ENCODE data around the gene LIN54.

Gene LIN54

DNA sequence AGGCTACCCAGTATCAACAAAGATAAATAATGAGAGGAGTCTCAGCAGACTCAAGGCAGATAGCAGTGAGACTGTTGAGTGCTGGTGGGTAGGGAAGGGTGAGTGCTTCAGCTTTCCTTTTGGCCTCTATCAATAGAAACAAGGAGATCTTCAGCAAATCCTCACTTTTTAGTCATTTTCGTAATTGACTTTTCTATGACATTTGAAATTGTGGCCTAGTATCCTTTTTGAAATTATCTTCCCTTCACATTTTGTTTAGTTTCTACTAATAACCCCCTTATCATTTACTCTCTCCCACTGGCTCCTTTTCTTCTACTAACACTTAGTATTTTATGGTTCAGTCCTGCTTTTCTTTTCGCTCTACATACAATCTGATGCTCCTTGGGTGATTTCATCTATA lies 44.9 kb downstream of the LIN54 start:
- Histone ChIP-seq H3K9me3 (ENCODE audit: insufficient read depth, low read depth, low read length) (no peaks in the 10 kb centered on the region), H2AFZ (ENCODE audit: low read length) (no peak overlapping the region), H3K9ac (ENCODE audit: low read depth, low read length, poor library complexity, severe bottlenecking) (no peak overlapping the region), H3K4me2 (ENCODE audit: low read depth, low read length, poor library complexity, severe bottlenecking) (no peak overlapping the region), H4K20me1 (ENCODE audit: insufficient read depth, low read length, poor library complexity, severe bottlenecking) (no peaks in the 10 kb centered on the region), H3K27me3 (ENCODE audit: insufficient read depth, low read length, poor library complexity, severe bottlenecking) (no peaks in the 10 kb centered on the region), H3K4me3 (ENCODE audit: low read length, poor library complexity, severe bottlenecking) (no peak overlapping the region), H3F3A (ENCODE audit: low read depth) (no peaks in the 10 kb centered on the region), H3K4me1 (ENCODE audit: insufficient read depth, low read length, poor library complexity, severe bottlenecking) (no peaks in the 10 kb centered on the region), H3K36me3 (ENCODE audit: insufficient read depth, low read length) (peaks cover 71% of the 10 kb centered on the region), H3K9me2 (replicated peaks; ENCODE audit: low read depth, low read length) (no peaks in the 10 kb centered on the region), H3K79me2 (ENCODE audit: insufficient read depth, low read length) (no peaks in the 10 kb centered on the region)
- TF ChIP-seq EZH2phosphoT487 (IDR thresholded peaks at IDR 0.05; ENCODE audit: borderline replicate concordance) (no peak), CTCF (conservative IDR thresholded peaks at IDR 0.05; ENCODE audit: low read length) (no peak)

DNA sequence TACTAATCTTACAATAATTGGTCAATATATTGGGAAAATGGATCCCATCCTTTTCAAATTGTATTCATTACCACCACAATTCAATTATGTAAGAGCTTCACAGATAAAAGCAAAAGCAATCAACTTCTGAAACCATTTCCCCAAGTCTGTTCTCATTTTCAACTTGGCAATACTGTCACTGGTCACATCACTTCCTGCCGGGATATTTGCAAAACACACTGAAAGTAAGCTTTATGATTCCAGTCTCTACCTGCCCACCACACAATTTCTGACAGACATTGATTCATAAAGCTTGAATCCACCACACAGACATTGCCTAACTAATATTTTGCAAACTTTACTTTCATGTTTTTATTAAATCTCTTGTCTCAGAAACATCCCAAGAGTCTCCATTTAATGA lies 53.6 kb downstream of the LIN54 start:
- Histone ChIP-seq H3K4me1 (ENCODE audit: insufficient read depth, low read length, poor library complexity, severe bottlenecking) (no peaks in the 10 kb centered on the region), H3K4me3 (ENCODE audit: low read length, poor library complexity, severe bottlenecking) (no peak overlapping the region), H3K9me2 (replicated peaks; ENCODE audit: low read depth, low read length) (no peaks in the 10 kb centered on the region), H3K4me2 (ENCODE audit: low read depth, low read length, poor library complexity, severe bottlenecking) (no peak overlapping the region), H3K9me3 (ENCODE audit: insufficient read depth, low read depth, low read length) (no peaks in the 10 kb centered on the region), H3K9ac (ENCODE audit: low read depth, low read length, poor library complexity, severe bottlenecking) (no peak overlapping the region), H3F3A (ENCODE audit: low read depth) (no peaks in the 10 kb centered on the region), H2AFZ (ENCODE audit: low read length) (no peak overlapping the region), H3K27me3 (ENCODE audit: insufficient read depth, low read length, poor library complexity, severe bottlenecking) (no peaks in the 10 kb centered on the region), H4K20me1 (ENCODE audit: insufficient read depth, low read length, poor library complexity, severe bottlenecking) (no peaks in the 10 kb centered on the region), H3K79me2 (ENCODE audit: insufficient read depth, low read length) (peaks cover 9% of the 10 kb centered on the region; the same call in 1 of the 2 replicates), H3K36me3 (ENCODE audit: insufficient read depth, low read length) (peaks cover 51% of the 10 kb centered on the region)
- no peak for TF ChIP-seq CTCF (conservative IDR thresholded peaks at IDR 0.05; ENCODE audit: low read length)
- no peak for TF ChIP-seq EZH2phosphoT487 (IDR thresholded peaks at IDR 0.05; ENCODE audit: borderline replicate concordance)

DNA sequence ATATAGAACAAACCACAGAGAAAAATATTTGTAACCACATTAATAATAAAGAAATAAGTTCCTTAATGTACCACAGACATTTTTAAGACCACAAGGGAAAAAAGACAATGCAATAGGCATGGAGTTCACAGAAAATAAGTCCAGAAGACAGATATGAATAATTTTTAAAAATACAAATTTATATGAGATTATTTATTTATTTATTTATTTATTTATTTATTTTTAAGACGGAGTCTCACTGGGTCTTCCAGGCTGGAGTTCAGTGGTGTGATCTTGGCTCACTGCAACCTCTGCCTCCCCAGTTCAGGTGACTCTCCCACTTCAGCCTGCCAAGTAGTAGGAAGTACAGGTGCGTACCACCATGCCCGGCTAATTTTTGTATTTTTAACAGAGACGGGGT lies 56.4 kb downstream of the LIN54 start:
- Histone ChIP-seq H3F3A (ENCODE audit: low read depth) (no peaks in the 10 kb centered on the region), H3K9me2 (replicated peaks; ENCODE audit: low read depth, low read length) (no peaks in the 10 kb centered on the region), H3K27me3 (ENCODE audit: insufficient read depth, low read length, poor library complexity, severe bottlenecking) (no peaks in the 10 kb centered on the region), H4K20me1 (ENCODE audit: insufficient read depth, low read length, poor library complexity, severe bottlenecking) (peaks cover 4% of the 10 kb centered on the region), H2AFZ (ENCODE audit: low read length) (no peak overlapping the region), H3K9me3 (ENCODE audit: insufficient read depth, low read depth, low read length) (no peaks in the 10 kb centered on the region), H3K4me2 (ENCODE audit: low read depth, low read length, poor library complexity, severe bottlenecking) (no peak overlapping the region), H3K9ac (ENCODE audit: low read depth, low read length, poor library complexity, severe bottlenecking) (no peak overlapping the region), H3K79me2 (ENCODE audit: insufficient read depth, low read length) (peaks cover 9% of the 10 kb centered on the region; the same call in 1 of the 2 replicates), H3K4me1 (ENCODE audit: insufficient read depth, low read length, poor library complexity, severe bottlenecking) (no peaks in the 10 kb centered on the region), H3K36me3 (ENCODE audit: insufficient read depth, low read length) (peaks cover 39% of the 10 kb centered on the region), H3K4me3 (ENCODE audit: low read length, poor library complexity, severe bottlenecking) (no peak overlapping the region)
- TF ChIP-seq CTCF (conservative IDR thresholded peaks at IDR 0.05; ENCODE audit: low read length) = no peak
- TF ChIP-seq EZH2phosphoT487 (IDR thresholded peaks at IDR 0.05; ENCODE audit: borderline replicate concordance) = no peak
